ENCODE measurements around the gene OR4Q2. TPM values are rescaled to one million over a fixed set of nuclear protein-coding genes. Genes with fewer than 3 reads are reported as not detected.

Gene OR4Q2
- not detected for total RNA-seq

GRCh38 chr14:20001863-20002262, at the start of gene OR4Q2:
Gene OR4Q2, plus strand, starts transcription at chr14:20002163.

GRCh38 chr14:19975291-19975690, 26.7 kb upstream of the OR4Q2 start, which contains the start of gene OR4K15:
Gene OR4K15, plus strand, starts transcription at chr14:19975591. Its CDS starts 0 bp downstream, at chr14:19975591.

GRCh38 chr14:20019257-20019865, 17.4 kb downstream of the OR4Q2 start, which contains the start of gene OR4K14:
Gene OR4K14, minus strand, starts transcription at chr14:20019307. Its CDS starts 4,114 bp downstream, at chr14:20015193.

GRCh38 chr14:20035938-20036337, 34.0 kb downstream of the OR4Q2 start, which contains the start of gene OR4K13:
Gene OR4K13, minus strand, starts transcription at chr14:20036038. Its CDS starts 1,280 bp downstream, at chr14:20034758.

Other genes starting within 250 kb of the OR4Q2 start
- gene OR4M1, start 228.7 kb upstream of the OR4Q2 start, total RNA-seq: not detected
- not detected for gene OR4N2, start 198.4 kb upstream of the OR4Q2 start, total RNA-seq
- not detected for gene OR4K2, start 127.0 kb upstream of the OR4Q2 start, total RNA-seq
- gene OR4K5, start 81.6 kb upstream of the OR4Q2 start, total RNA-seq: not detected
- gene OR4K1, start 71.2 kb upstream of the OR4Q2 start, total RNA-seq: not detected
- not detected for gene OR4K15, start 26.6 kb upstream of the OR4Q2 start, total RNA-seq
- gene OR4K14, start 17.1 kb downstream of the OR4Q2 start, total RNA-seq: not detected
- not detected for gene OR4K13, start 33.9 kb downstream of the OR4Q2 start, total RNA-seq
- gene OR4L1, start 57.9 kb downstream of the OR4Q2 start, total RNA-seq: not detected
- gene OR4K17, start 108.6 kb downstream of the OR4Q2 start, total RNA-seq: not detected
- not detected for gene OR4N5, start 136.7 kb downstream of the OR4Q2 start, total RNA-seq
- not detected for gene OR11G2, start 188.7 kb downstream of the OR4Q2 start, total RNA-seq
- gene OR11H6, start 221.5 kb downstream of the OR4Q2 start, total RNA-seq: not detected
- not detected for gene OR11H7, start 226.8 kb downstream of the OR4Q2 start, total RNA-seq
- gene OR11H4, start 237.1 kb downstream of the OR4Q2 start, total RNA-seq: not detected

All from parietal lobe (tissue), 1 donor.